H1 (cell line): ENCODE measurements around the gene RRP12. TPM values are rescaled to one million over a fixed set of nuclear protein-coding genes. Genes with fewer than 3 reads are reported as not detected.
A peak's percentile ranks its signal among the peaks of the same experiment; 100 is the strongest.

Source experiments
- CREB1 ChIP-seq: IDR thresholded peaks from 2 replicates; pipeline ENCODE4 v1.6.1; 2012; ENCODE audit warnings: inconsistent platforms
- EGR1 ChIP-seq: IDR thresholded peaks from 2 replicates; pipeline ENCODE4 v1.6.1; 2011; ENCODE audit warnings: low read depth, low read length, borderline replicate concordance
- KDM5A ChIP-seq: fragments of 200-600 bp; IDR thresholded peaks from 2 replicates; pipeline ENCODE4 v1.7.1; 2012; ENCODE audit warnings: mild to moderate bottlenecking, low read length, inconsistent platforms, mixed read lengths
- MAFK ChIP-seq: IDR thresholded peaks from 2 replicates; pipeline ENCODE4 v1.6.1; 2012; ENCODE audit warnings: low read depth, mild to moderate bottlenecking, improper control_type of control experiment, low read length
- PHF8 ChIP-seq: fragments of 200-600 bp; sonication (generic); conservative IDR thresholded peaks from 2 replicates; pipeline ENCODE4 v1.7.1; 2012; ENCODE audit warnings: low read depth, mild to moderate bottlenecking, inconsistent platforms, low read length, moderate library complexity
- POLR2AphosphoS5 ChIP-seq: IDR thresholded peaks from 2 replicates; pipeline ENCODE4 v1.6.1; 2011; ENCODE audit warnings: low read depth, low read length
- RBBP5 ChIP-seq: IDR thresholded peaks from 2 replicates; pipeline ENCODE4 v1.7.1; 2012; ENCODE audit warnings: low read depth, mild to moderate bottlenecking, inconsistent platforms, low read length, moderate library complexity, borderline replicate concordance
- SAP30 ChIP-seq: fragments of 300-600 bp; sonication (generic); IDR thresholded peaks from 2 replicates; pipeline ENCODE4 v1.7.1; 2012; ENCODE audit warnings: low read length, moderate library complexity, mild to moderate bottlenecking, inconsistent platforms; ENCODE audit not compliant: insufficient read depth, insufficient replicate concordance
- SIRT6 ChIP-seq: IDR thresholded peaks from one replicate; pipeline ENCODE4 v1.7.1; 2012; ENCODE audit warnings: low read length, inconsistent platforms
- SIX5 ChIP-seq: IDR thresholded peaks from 2 replicates; pipeline ENCODE4 v1.6.1; 2011; ENCODE audit warnings: mild to moderate bottlenecking, low read depth, low read length
- SP2 ChIP-seq: IDR thresholded peaks from 2 replicates; pipeline ENCODE4 v1.6.1; 2012; ENCODE audit warnings: mild to moderate bottlenecking, low read length, inconsistent platforms
- SP4 ChIP-seq: IDR thresholded peaks from 2 replicates; pipeline ENCODE4 v1.6.1; 2012; ENCODE audit warnings: low read length, inconsistent platforms
- TAF1 ChIP-seq: IDR thresholded peaks from 2 replicates; pipeline ENCODE4 v1.6.1; 2011; ENCODE audit warnings: mild to moderate bottlenecking, low read depth, low read length
- TAF7 ChIP-seq: optimal IDR thresholded peaks from 2 replicates; pipeline ENCODE3; 2011; ENCODE audit warnings: low read depth, mild to moderate bottlenecking, inconsistent platforms, low read length, moderate library complexity, borderline replicate concordance
- TEAD4 ChIP-seq: IDR thresholded peaks from 2 replicates; pipeline ENCODE4 v1.6.1; 2012; ENCODE audit warnings: low read depth, low read length, inconsistent platforms, mixed read lengths
- ZNF274 ChIP-seq: IDR thresholded peaks from 2 replicates; pipeline ENCODE4 v1.7.0; 2012; ENCODE audit warnings: low read length, borderline replicate concordance; ENCODE audit errors: extremely low read depth
- polyA plus RNA-seq, 7 experiments: library from polyadenylated mRNA; depleted of rRNA in 3 of 7; stranded (reverse) in 5 of 7; unstranded in 2 of 7; fragments of >200 nt in 5 of 7; fragments of 200-250 nt in 2 of 7; gene quantifications; 1 replicate in 5 of 7; 2 replicates in 1 of 7; 4 replicates in 1 of 7; pipeline versions ENCODE4 v1.2.1 to v1.2.3, GENCODE V29; 2011 to 2013; ENCODE audit warnings: missing spikeins in 2 of 7, mixed read lengths in 2 of 7
- total RNA-seq: library from RNA; stranded (reverse); fragmentation: NEBNext Ultra II Directional; extraction: Animal tissue kit (Norgen Biotek cat#: 25700); gene quantifications from 2 replicates; pipeline ENCODE4 v1.2.1, GENCODE V29; 2021
- TF ChIP-seq, protein P1 (sequence below): IDR thresholded peaks from 2 replicates; pipeline ENCODE4 v1.6.1; 2011; ENCODE audit warnings: low read depth, mild to moderate bottlenecking, low read length; ENCODE audit not compliant: insufficient read depth
- TF ChIP-seq, protein P2 (sequence below): IDR thresholded peaks from 2 replicates; pipeline ENCODE4 v1.6.1; 2012; ENCODE audit warnings: low read length, inconsistent platforms

Gene RRP12
- total and polyA plus RNA-seq, 2 of the 8 experiments (the other 6 are each of a cell fraction or from before 2014, with no cell fraction given), result 21.0 to 65.8 TPM

DNA sequence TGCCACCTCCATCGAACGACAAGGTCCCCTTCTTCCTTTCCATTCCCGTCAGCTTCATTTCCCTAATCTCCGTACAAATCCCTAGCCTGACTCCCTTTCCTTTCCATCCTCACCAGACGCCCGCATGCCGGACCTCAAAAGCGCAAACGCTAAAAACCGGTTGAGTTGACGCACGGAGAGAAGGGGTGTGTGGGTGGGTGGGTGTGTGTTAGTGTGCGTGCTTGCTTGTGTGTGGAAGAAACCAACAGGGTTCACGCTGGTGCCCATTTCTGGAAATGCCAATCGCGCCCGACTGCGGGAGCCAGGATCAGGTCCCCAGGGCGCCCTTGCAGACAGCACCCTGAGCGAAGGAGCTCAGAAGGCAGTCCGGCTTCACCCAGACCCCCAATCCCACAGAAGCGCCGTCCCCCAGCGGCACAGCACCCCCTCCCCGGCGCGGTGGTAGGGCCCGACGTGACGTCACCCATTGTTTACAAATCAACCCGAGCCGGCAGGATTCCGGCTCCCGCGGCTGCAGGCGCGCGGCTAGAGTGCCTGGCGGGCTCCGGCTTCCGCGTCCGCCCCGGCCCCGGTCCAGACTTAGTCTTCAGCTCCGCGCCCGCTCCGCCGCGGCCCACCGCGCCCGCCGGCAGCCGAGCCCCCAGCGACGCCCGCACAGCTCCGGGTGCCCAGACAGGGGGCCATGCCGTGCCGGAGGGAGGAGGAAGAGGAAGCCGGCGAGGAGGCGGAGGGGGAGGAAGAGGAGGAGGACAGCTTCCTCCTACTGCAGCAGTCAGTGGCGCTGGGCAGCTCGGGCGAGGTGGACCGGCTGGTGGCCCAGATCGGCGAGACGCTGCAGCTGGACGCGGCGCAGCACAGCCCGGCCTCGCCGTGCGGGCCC, 82.1 kb downstream of the RRP12 start, which contains the start of gene FRAT1 (continued):
- TF ChIP-seq TAF7 (peak; percentile 69), SP2 (no peak), SAP30 (no peak), EGR1 (peak; percentile 63), KDM5A (no peak), ZNF274 (no peak), SP4 (no peak), TEAD4 (0 out of 2 replicates have a peak, but pooled peaks have one; percentile 3), RBBP5 (no peak), SIX5 (peak; percentile 34; the same call in 1 of the 2 replicates), POLR2AphosphoS5 (peak; percentile 24; the same call in 1 of the 2 replicates), TAF1 (peak; percentile 86), PHF8 (peak; percentile 72), SIRT6 (no peak), CREB1 (peak; percentile 92), MAFK (no peak)
- TF ChIP-seq, protein P1, sequence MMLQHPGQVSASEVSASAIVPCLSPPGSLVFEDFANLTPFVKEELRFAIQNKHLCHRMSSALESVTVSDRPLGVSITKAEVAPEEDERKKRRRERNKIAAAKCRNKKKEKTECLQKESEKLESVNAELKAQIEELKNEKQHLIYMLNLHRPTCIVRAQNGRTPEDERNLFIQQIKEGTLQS, result no peak
- TF ChIP-seq, protein P2, sequence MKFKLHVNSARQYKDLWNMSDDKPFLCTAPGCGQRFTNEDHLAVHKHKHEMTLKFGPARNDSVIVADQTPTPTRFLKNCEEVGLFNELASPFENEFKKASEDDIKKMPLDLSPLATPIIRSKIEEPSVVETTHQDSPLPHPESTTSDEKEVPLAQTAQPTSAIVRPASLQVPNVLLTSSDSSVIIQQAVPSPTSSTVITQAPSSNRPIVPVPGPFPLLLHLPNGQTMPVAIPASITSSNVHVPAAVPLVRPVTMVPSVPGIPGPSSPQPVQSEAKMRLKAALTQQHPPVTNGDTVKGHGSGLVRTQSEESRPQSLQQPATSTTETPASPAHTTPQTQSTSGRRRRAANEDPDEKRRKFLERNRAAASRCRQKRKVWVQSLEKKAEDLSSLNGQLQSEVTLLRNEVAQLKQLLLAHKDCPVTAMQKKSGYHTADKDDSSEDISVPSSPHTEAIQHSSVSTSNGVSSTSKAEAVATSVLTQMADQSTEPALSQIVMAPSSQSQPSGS, result peak; percentile 85; the same call in 1 of the 2 replicates
